ENCODE results near the gene CACNA2D3. TPM values are rescaled to one million over a fixed set of nuclear protein-coding genes. Genes with fewer than 3 reads are reported as not detected.

The CACNA2D3 gene
- total and polyA plus RNA-seq, 2 donors from 2014 or later: 5.7 to 11.2 TPM

DNA sequence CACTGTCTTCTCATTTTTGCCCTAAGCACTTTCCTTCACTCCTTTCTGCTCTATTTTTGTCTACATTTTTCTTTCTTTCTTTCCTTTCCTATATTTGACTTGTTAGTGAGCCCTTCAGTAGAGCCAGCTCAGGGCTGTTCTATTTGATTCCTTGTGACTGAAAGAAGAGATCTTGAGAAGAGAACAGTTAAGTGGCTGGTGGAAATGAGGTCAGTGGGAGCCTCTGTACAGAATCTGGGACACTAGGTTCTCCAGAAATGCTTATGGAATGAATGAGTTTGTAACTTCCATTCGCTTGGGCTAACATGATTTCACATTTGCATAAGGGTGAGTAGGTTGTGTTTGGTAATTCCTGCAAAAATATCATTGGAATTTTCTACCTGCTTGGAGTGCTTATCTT lies 45.6 kb downstream of the CACNA2D3 start:
- H3K9me3 ChIP-seq (ENCODE audit: control insufficient read depth in 2 of 3, insufficient read depth in 1 of 3, low read length in 3 of 3): no peaks in the 10 kb centered on the region
- no peak overlapping the region for H3K27ac ChIP-seq (ENCODE audit: low read depth in 2 of 2, low read length in 2 of 2)
- no peak for TF ChIP-seq CTCF (IDR thresholded peaks at IDR 0.05; ENCODE audit: borderline replicate concordance, extremely low read depth, insufficient read depth)
- no peaks in the 10 kb centered on the region for H3K27me3 ChIP-seq (ENCODE audit: control insufficient read depth, insufficient read depth, low read length)
- no peak overlapping the region for H3K4me3 ChIP-seq (ENCODE audit: low read length in 3 of 3)
- DNase-seq (no peak), FAIRE-seq (no peak)
- intact Hi-C loops (cut with DNase I): no loop called here
- H3K36me3 ChIP-seq (ENCODE audit: control insufficient read depth in 2 of 3, insufficient read depth in 3 of 3, low read length in 3 of 3): no peaks in the 10 kb centered on the region
- H3K9ac ChIP-seq (ENCODE audit: low read length in 3 of 3): no peak overlapping the region
- H3K4me1 ChIP-seq (ENCODE audit: control insufficient read depth in 2 of 3, insufficient read depth in 2 of 3, low read depth in 1 of 3, low read length in 3 of 3): no peaks in the 10 kb centered on the region

- no peak for FAIRE-seq
- TF ChIP-seq CTCF (IDR thresholded peaks at IDR 0.05; ENCODE audit: borderline replicate concordance, extremely low read depth, insufficient read depth): no peak
These were observed 46.1 kb downstream of the CACNA2D3 start for GRCh38 chr3:54168451-54168850.

DNA sequence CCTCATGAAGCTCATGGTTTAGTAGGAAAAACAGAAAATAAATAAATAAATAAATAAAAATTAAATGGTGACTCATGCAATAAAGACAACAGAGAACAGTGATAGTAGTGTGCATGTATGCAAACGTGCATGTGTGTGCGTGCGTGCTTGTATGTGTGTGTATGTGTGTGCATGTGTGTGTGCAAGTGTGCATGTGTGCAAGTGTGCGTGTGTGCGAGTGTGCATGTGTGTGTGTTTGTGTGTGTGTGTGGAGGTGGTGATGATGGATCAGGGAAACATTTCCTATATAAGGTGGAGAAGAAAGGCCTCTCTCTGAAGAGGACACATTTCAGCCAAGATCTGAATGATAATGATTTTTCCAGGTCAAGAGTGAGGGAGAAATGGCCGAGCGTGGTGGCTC lies 47.2 kb downstream of the CACNA2D3 start:
- TF ChIP-seq CTCF (IDR thresholded peaks at IDR 0.05; ENCODE audit: borderline replicate concordance, extremely low read depth, insufficient read depth): no peak
- FAIRE-seq: no peak

More at GRCh38 chr3:54168451-54168850, 46.1 kb downstream of the CACNA2D3 start:
- no peak overlapping the region for H3K4me3 ChIP-seq (ENCODE audit: low read length in 3 of 3)
- H3K9ac ChIP-seq (ENCODE audit: low read length in 3 of 3): no peak overlapping the region
- H3K27me3 ChIP-seq (ENCODE audit: control insufficient read depth, insufficient read depth, low read length): no peaks in the 10 kb centered on the region
- no peaks in the 10 kb centered on the region for H3K36me3 ChIP-seq (ENCODE audit: control insufficient read depth in 2 of 3, insufficient read depth in 3 of 3, low read length in 3 of 3)
- H3K4me1 ChIP-seq (ENCODE audit: control insufficient read depth in 2 of 3, insufficient read depth in 2 of 3, low read depth in 1 of 3, low read length in 3 of 3): no peaks in the 10 kb centered on the region
- no peak for DNase-seq
- intact Hi-C loops (cut with DNase I): no loop called here
- H3K27ac ChIP-seq (ENCODE audit: low read depth in 2 of 2, low read length in 2 of 2): no peak overlapping the region
- H3K9me3 ChIP-seq (ENCODE audit: control insufficient read depth in 2 of 3, insufficient read depth in 1 of 3, low read length in 3 of 3): no peaks in the 10 kb centered on the region

DNA sequence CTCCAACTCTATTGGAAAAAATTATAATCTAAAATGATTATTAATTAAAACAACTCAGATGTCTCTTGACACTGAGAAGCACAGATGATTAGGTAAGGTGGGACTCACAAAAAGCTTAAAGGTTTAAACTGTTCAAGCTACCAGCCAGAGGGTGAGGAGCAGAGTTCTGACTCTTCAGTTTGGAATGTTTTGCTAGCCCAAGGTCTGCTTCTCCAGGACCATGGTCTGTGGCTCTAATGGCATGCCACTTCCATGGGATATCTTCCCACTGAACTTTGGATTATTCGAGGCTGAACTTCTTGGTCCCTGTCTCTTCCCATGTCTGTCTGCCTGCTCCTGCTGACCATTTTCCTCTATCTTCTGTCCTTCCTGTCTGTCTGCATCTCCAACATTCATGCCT lies 49.2 kb downstream of the CACNA2D3 start:
- H3K27me3 ChIP-seq (ENCODE audit: control insufficient read depth, insufficient read depth, low read length): no peaks in the 10 kb centered on the region
- no peak for FAIRE-seq
- intact Hi-C loops (cut with DNase I): no loop called here

More for the DNA sequence above, 47.2 kb downstream of the CACNA2D3 start:
- H3K27ac ChIP-seq (ENCODE audit: low read depth in 2 of 2, low read length in 2 of 2): no peak overlapping the region
- DNase-seq: no peak
- H3K4me1 ChIP-seq (ENCODE audit: control insufficient read depth in 2 of 3, insufficient read depth in 2 of 3, low read depth in 1 of 3, low read length in 3 of 3): no peaks in the 10 kb centered on the region
- no peaks in the 10 kb centered on the region for H3K9me3 ChIP-seq (ENCODE audit: control insufficient read depth in 2 of 3, insufficient read depth in 1 of 3, low read length in 3 of 3)
- no peaks in the 10 kb centered on the region for H3K27me3 ChIP-seq (ENCODE audit: control insufficient read depth, insufficient read depth, low read length)
- no peak overlapping the region for H3K4me3 ChIP-seq (ENCODE audit: low read length in 3 of 3)
- intact Hi-C loops (cut with DNase I): no loop called here
- H3K9ac ChIP-seq (ENCODE audit: low read length in 3 of 3): no peak overlapping the region
- H3K36me3 ChIP-seq (ENCODE audit: control insufficient read depth in 2 of 3, insufficient read depth in 3 of 3, low read length in 3 of 3): no peaks in the 10 kb centered on the region

More for the DNA sequence above, 49.2 kb downstream of the CACNA2D3 start:
- Histone ChIP-seq H3K4me1 (ENCODE audit: control insufficient read depth in 2 of 3, insufficient read depth in 2 of 3, low read depth in 1 of 3, low read length in 3 of 3) (no peaks in the 10 kb centered on the region), H3K9me3 (ENCODE audit: control insufficient read depth in 2 of 3, insufficient read depth in 1 of 3, low read length in 3 of 3) (no peaks in the 10 kb centered on the region), H3K36me3 (ENCODE audit: control insufficient read depth in 2 of 3, insufficient read depth in 3 of 3, low read length in 3 of 3) (no peaks in the 10 kb centered on the region), H3K4me3 (ENCODE audit: low read length in 3 of 3) (no peak overlapping the region), H3K9ac (ENCODE audit: low read length in 3 of 3) (no peak overlapping the region), H3K27ac (ENCODE audit: low read depth in 2 of 2, low read length in 2 of 2) (no peak overlapping the region)
- no peak for TF ChIP-seq CTCF (IDR thresholded peaks at IDR 0.05; ENCODE audit: borderline replicate concordance, extremely low read depth, insufficient read depth)
- DNase-seq: no peak

Data from kidney (tissue), 14 donors.